NT2/D1 (cell line): ENCODE measurements around the gene PLXDC2.

Source experiments
- DNase-seq: peaks from one replicate; pipeline ENCODE4 v3.0.0-alpha.2; 2011; ENCODE audit warnings: low read depth, low spot score
- H3K27me3 ChIP-seq: 2 replicates; pipeline ENCODE4 v1.6.0; 2011; ENCODE audit warnings: mild to moderate bottlenecking; ENCODE audit not compliant: insufficient read length, insufficient read depth
- H3K36me3 ChIP-seq: 2 replicates; pipeline ENCODE4 v1.6.1; 2011; ENCODE audit warnings: mild to moderate bottlenecking, low read length, mixed read lengths; ENCODE audit not compliant: insufficient read depth, insufficient read length
- H3K4me1 ChIP-seq: 2 replicates; pipeline ENCODE4 v1.5.1; 2011; ENCODE audit not compliant: insufficient read depth, insufficient read length
- H3K4me3 ChIP-seq: 2 replicates; pipeline ENCODE4 v1.5.1; 2011; ENCODE audit warnings: low read depth; ENCODE audit not compliant: insufficient read length
- H3K9ac ChIP-seq: 2 replicates; pipeline ENCODE4 v1.6.0; 2011; ENCODE audit warnings: low read depth; ENCODE audit not compliant: insufficient read length
- H3K9me3 ChIP-seq: 2 replicates; pipeline ENCODE4 v1.5.1; 2011; ENCODE audit warnings: mild to moderate bottlenecking, low read length; ENCODE audit not compliant: insufficient read depth
- SUZ12 ChIP-seq: IDR thresholded peaks from 2 replicates; pipeline ENCODE4 v1.6.1; 2011; ENCODE audit not compliant: insufficient read length, insufficient read depth; ENCODE audit errors: extremely low read depth
- YY1 ChIP-seq: IDR thresholded peaks from 2 replicates; pipeline ENCODE4 v1.6.1; 2011; ENCODE audit not compliant: insufficient read length, insufficient read depth
- ZNF274 ChIP-seq: IDR thresholded peaks from 2 replicates; pipeline ENCODE4 v1.6.1; 2011; ENCODE audit warnings: mild to moderate bottlenecking, low read depth, low read length

The PLXDC2 gene

GRCh38 chr10:19826712-19827111 is 10.5 kb downstream of the PLXDC2 start:
- Histone ChIP-seq H3K36me3 (no peaks in the 10 kb centered on the region), H3K9ac (no peak overlapping the region), H3K4me3 (no peak overlapping the region), H3K27me3 (no peaks in the 10 kb centered on the region), H3K9me3 (no peaks in the 10 kb centered on the region), H3K4me1 (peaks cover 2% of the 10 kb centered on the region)
- DNase-seq: no peak
- TF ChIP-seq ZNF274 (no peak), YY1 (no peak), SUZ12 (no peak)

- H3K27me3 ChIP-seq: no peaks in the 10 kb centered on the region
- no peak overlapping the region for H3K9ac ChIP-seq
- no peak overlapping the region for H3K4me3 ChIP-seq
- DNase-seq: no peak
- no peaks in the 10 kb centered on the region for H3K36me3 ChIP-seq
- H3K9me3 ChIP-seq: no peaks in the 10 kb centered on the region
- TF ChIP-seq SUZ12 (no peak), ZNF274 (no peak), YY1 (no peak)
- H3K4me1 ChIP-seq: peaks cover 2% of the 10 kb centered on the region
Observed at GRCh38 chr10:19828278-19829049, 12.2 kb downstream of the PLXDC2 start.

- peaks cover 2% of the 10 kb centered on the region for H3K4me1 ChIP-seq
- TF ChIP-seq SUZ12 (no peak), ZNF274 (no peak), YY1 (no peak)
Observed at GRCh38 chr10:19832699-19833098, 16.5 kb downstream of the PLXDC2 start.

DNA sequence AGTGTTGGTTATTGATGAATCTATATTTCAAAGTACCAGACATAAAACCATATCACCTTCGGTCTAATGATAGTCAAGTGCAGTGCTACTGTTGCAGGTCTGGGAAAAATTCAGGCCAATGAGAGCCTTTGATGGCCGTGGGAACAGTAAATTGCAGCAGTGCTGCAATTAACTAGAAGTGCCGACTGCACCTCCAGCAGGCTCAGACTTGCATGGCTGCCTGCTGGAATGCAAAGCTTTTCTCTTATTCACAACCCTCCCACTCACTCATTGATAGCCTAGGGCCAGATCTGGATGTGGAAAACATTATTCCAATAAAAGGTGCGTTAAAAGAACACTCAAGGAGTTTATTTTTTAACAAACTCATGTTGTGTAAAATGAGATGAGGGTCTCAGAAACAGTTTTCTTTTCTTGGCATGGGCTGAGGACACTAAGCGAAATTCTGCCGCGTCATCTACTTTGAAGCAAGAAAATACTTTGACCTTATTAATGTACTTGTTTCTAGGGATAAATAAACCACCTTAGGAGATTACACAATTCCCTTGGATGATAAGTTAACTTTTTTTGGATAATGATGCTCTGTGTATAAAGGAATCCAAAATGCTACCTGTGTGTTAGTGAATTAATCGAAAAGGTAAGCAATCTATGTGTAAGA is 17.1 kb downstream of the PLXDC2 start:
- no peak for TF ChIP-seq SUZ12
- no peak for TF ChIP-seq ZNF274
- TF ChIP-seq YY1: no peak
- H3K9ac ChIP-seq: no peak overlapping the region

More at GRCh38 chr10:19832699-19833098, 16.5 kb downstream of the PLXDC2 start:
- DNase-seq: no peak
- Histone ChIP-seq H3K9ac (no peak overlapping the region), H3K9me3 (no peaks in the 10 kb centered on the region), H3K27me3 (no peaks in the 10 kb centered on the region), H3K36me3 (no peaks in the 10 kb centered on the region), H3K4me3 (no peak overlapping the region)

GRCh38 chr10:19835952-19836351 is 19.7 kb downstream of the PLXDC2 start:
- DNase-seq: no peak
- Histone ChIP-seq H3K36me3 (no peaks in the 10 kb centered on the region), H3K27me3 (no peaks in the 10 kb centered on the region), H3K9ac (no peak overlapping the region), H3K4me3 (no peak overlapping the region), H3K4me1 (no peaks in the 10 kb centered on the region), H3K9me3 (no peaks in the 10 kb centered on the region)
- TF ChIP-seq YY1 (no peak), SUZ12 (no peak), ZNF274 (no peak)

More for the DNA sequence above, 17.1 kb downstream of the PLXDC2 start:
- H3K27me3 ChIP-seq: no peaks in the 10 kb centered on the region
- no peaks in the 10 kb centered on the region for H3K9me3 ChIP-seq
- no peak for DNase-seq
- no peak overlapping the region for H3K4me3 ChIP-seq
- no peaks in the 10 kb centered on the region for H3K36me3 ChIP-seq
- H3K4me1 ChIP-seq: peaks cover 2% of the 10 kb centered on the region

GRCh38 chr10:19839090-19839489 is 22.9 kb downstream of the PLXDC2 start:
- Histone ChIP-seq H3K4me1 (no peaks in the 10 kb centered on the region), H3K27me3 (no peaks in the 10 kb centered on the region), H3K36me3 (no peaks in the 10 kb centered on the region), H3K4me3 (no peak overlapping the region), H3K9ac (no peak overlapping the region), H3K9me3 (no peaks in the 10 kb centered on the region)
- no peak for DNase-seq
- no peak for TF ChIP-seq YY1
- TF ChIP-seq SUZ12: no peak

DNA sequence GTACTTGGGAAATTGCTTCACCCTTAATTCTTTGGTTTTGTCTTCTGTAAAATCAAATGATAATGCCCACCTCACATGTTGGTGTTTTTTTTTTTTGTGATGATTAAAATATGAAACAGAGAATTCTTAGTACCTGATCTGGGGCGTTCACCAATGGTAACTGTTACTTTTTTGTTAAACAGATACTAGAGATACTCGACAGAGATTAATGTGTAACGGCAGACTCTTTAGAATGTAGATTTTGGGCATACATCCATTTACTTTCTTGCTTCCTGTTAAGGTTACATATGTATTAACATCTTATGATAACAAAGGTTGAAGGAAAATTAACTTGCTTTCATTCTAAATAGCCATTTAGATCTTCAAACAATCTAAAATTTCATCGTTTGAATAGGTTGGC is 23.3 kb downstream of the PLXDC2 start:
- Histone ChIP-seq H3K9me3 (no peaks in the 10 kb centered on the region), H3K27me3 (no peaks in the 10 kb centered on the region), H3K4me3 (no peak overlapping the region), H3K36me3 (no peaks in the 10 kb centered on the region), H3K4me1 (no peaks in the 10 kb centered on the region), H3K9ac (no peak overlapping the region)
- no peak for DNase-seq
- TF ChIP-seq ZNF274 (no peak), YY1 (no peak), SUZ12 (no peak)
